Mucosa of descending colon (tissue), 3 donors: ENCODE data around the gene ASXL1. TPM values are rescaled to one million over a fixed set of nuclear protein-coding genes. Genes with fewer than 3 reads are reported as not detected.

Source experiments
- ATAC-seq: fragments of 200-7000 bp; cut with Tn5 transposase; one replicate; pipeline ENCODE4 v1.9.1; 2020; ENCODE audit warnings: mild to moderate bottlenecking, moderate library complexity
- DNase-seq, 3 donors: peaks; one replicate each; pipeline ENCODE4 v3.0.0-alpha.2; 2020
- H3K36me3 ChIP-seq: fragments of 200-600 bp; one replicate; pipeline ENCODE4 v1.8.0; 2021; ENCODE audit warnings: low read depth, mild to moderate bottlenecking
- H3K4me1 ChIP-seq: fragments of 200-600 bp; one replicate; pipeline ENCODE4 v1.8.0; 2021; ENCODE audit warnings: low read depth, mild to moderate bottlenecking
- H3K4me3 ChIP-seq: fragments of 200-600 bp; one replicate; pipeline ENCODE4 v1.8.0; 2021; ENCODE audit warnings: mild to moderate bottlenecking
- H3K9me3 ChIP-seq: fragments of 200-600 bp; one replicate; pipeline ENCODE4 v1.8.0; 2021; ENCODE audit warnings: mild to moderate bottlenecking
- CTCF ChIP-seq: fragments of 200-600 bp; IDR thresholded peaks from one replicate; pipeline ENCODE4 v1.8.0; 2022; ENCODE audit warnings: antibody characterized with exemption, mild to moderate bottlenecking
- intact Hi-C, 2 donors: fragments of 100-400 bp; cut with DNase I in 1 of 2; cut with micrococcal nuclease in 1 of 2; formaldehyde crosslinking; loops; one replicate each; pipeline versions ENCODE4 v1.11.0 to v1.11.1; 2022; cut with DNase I, micrococcal nuclease
- total RNA-seq, 3 donors: library from RNA; stranded (reverse); fragmentation: NEBNext Ultra II Directional in 2 of 3; extraction: Animal tissue kit (Norgen Biotek cat#: 25700) in 2 of 3; gene quantifications; one replicate each; pipeline versions ENCODE4 v1.2.1 to v1.2.4, GENCODE V29; 2021 to 2023
- donor health status: DM: no; HTN: no; CAD: no; lungs with moderate emphysema.
- donor health status: DM: no; HTN: no; CAD: no.
- donor health status: DM: no; HTN: yes; CAD: no.

Gene ASXL1
- total RNA-seq, 3 donors from 2014 or later: 47.4 to 78.9 (median 52.3) TPM

GRCh38 chr20:32433311-32434021 is 75.3 kb downstream of the ASXL1 start:
- DNase-seq (peak in 1 of 3 donors; percentile 23), ATAC-seq (no peak)
- no peak for TF ChIP-seq CTCF
- Histone ChIP-seq H3K36me3 (no peaks in the 10 kb centered on the region), H3K4me1 (no peaks in the 10 kb centered on the region), H3K4me3 (no peak overlapping the region), H3K9me3 (no peaks in the 10 kb centered on the region)
- intact Hi-C loops: no loop called here

GRCh38 chr20:32434434-32434833 is 76.3 kb downstream of the ASXL1 start:
- intact Hi-C loops: no loop called here
- DNase-seq: peak in 1 of 3 donors; percentile 52
- Histone ChIP-seq H3K36me3 (no peaks in the 10 kb centered on the region), H3K4me1 (no peaks in the 10 kb centered on the region), H3K4me3 (no peak overlapping the region), H3K9me3 (no peaks in the 10 kb centered on the region)
- no peak for TF ChIP-seq CTCF
- ATAC-seq: no peak

GRCh38 chr20:32435449-32436107 is 77.4 kb downstream of the ASXL1 start:
- intact Hi-C loops: no loop called here
- no peak for DNase-seq
- no peaks in the 10 kb centered on the region for H3K36me3 ChIP-seq
- TF ChIP-seq CTCF: no peak
- no peak overlapping the region for H3K4me3 ChIP-seq
- no peak for ATAC-seq
- no peaks in the 10 kb centered on the region for H3K9me3 ChIP-seq
- H3K4me1 ChIP-seq: no peaks in the 10 kb centered on the region

GRCh38 chr20:32436142-32436861 is 78.2 kb downstream of the ASXL1 start:
- no peak for TF ChIP-seq CTCF
- Histone ChIP-seq H3K36me3 (no peaks in the 10 kb centered on the region), H3K4me3 (no peak overlapping the region), H3K4me1 (no peaks in the 10 kb centered on the region), H3K9me3 (no peaks in the 10 kb centered on the region)
- no peak for ATAC-seq
- DNase-seq: no peak
- intact Hi-C loops: no loop called here

GRCh38 chr20:32436968-32437367 is 78.8 kb downstream of the ASXL1 start:
- TF ChIP-seq CTCF: no peak
- Histone ChIP-seq H3K36me3 (no peaks in the 10 kb centered on the region), H3K9me3 (no peaks in the 10 kb centered on the region), H3K4me3 (no peak overlapping the region), H3K4me1 (no peaks in the 10 kb centered on the region)
- ATAC-seq (no peak), DNase-seq (peak in 1 of 3 donors; percentile 21)
- intact Hi-C loops: no loop called here
